Mesenchymal stem cell (in vitro differentiated cells and primary cell): ENCODE results near the gene CALML4.
"Not testable (repeated sequence)": the region's sequence is repeated elsewhere in the genome, so short reads cannot be mapped to it uniquely, and the experiment has no call there.

Experiments
- DNase-seq: peaks from one replicate; pipeline ENCODE4 v3.0.0-alpha.2; 2013
- H2AFZ ChIP-seq: one replicate; pipeline ENCODE4 v1.6.1; 2013; ENCODE audit warnings: low read depth, mild to moderate bottlenecking, control low read depth, inconsistent platforms, low read length, moderate library complexity
- H2AK5ac ChIP-seq: 2 replicates; pipeline ENCODE4 v1.6.1; 2013; ENCODE audit warnings: low read length, moderate library complexity, mild to moderate bottlenecking, inconsistent platforms; ENCODE audit not compliant: severe bottlenecking
- H2BK120ac ChIP-seq: one replicate; pipeline ENCODE4 v1.6.1; 2013; ENCODE audit warnings: low read depth, mild to moderate bottlenecking, inconsistent platforms, low read length, moderate library complexity
- H2BK12ac ChIP-seq, 2 experiments: one replicate each; pipeline ENCODE4 v1.6.1; 2013; ENCODE audit warnings: inconsistent platforms in 2 of 2, low read length in 2 of 2, mild to moderate bottlenecking in 2 of 2, moderate library complexity in 2 of 2, control low read depth in 1 of 2
- H2BK15ac ChIP-seq: one replicate; pipeline ENCODE4 v1.6.1; 2013; ENCODE audit warnings: mild to moderate bottlenecking, low read depth, inconsistent platforms; ENCODE audit not compliant: poor library complexity, severe bottlenecking
- H2BK5ac ChIP-seq: 2 replicates; pipeline ENCODE4 v1.6.1; 2013; ENCODE audit warnings: low read depth, mild to moderate bottlenecking, low read length, control low read depth, inconsistent platforms; ENCODE audit not compliant: poor library complexity, severe bottlenecking
- H3K14ac ChIP-seq, 2 experiments: one replicate each; pipeline ENCODE4 v1.6.1; 2013; ENCODE audit warnings: inconsistent platforms in 2 of 2, low read length in 2 of 2, control low read depth in 1 of 2, mild to moderate bottlenecking in 1 of 2, moderate library complexity in 1 of 2
- H3K18ac ChIP-seq, 2 experiments: one replicate each; pipeline ENCODE4 v1.6.1; 2013; ENCODE audit warnings: inconsistent platforms in 2 of 2, low read length in 2 of 2, control low read depth in 1 of 2, low read depth in 1 of 2, mild to moderate bottlenecking in 1 of 2
- H3K23ac ChIP-seq, 2 experiments: one replicate each; pipeline ENCODE4 v1.6.1; 2013; ENCODE audit warnings: inconsistent platforms in 2 of 2, low read length in 2 of 2, mild to moderate bottlenecking in 2 of 2, moderate library complexity in 2 of 2, control low read depth in 1 of 2
- H3K27ac ChIP-seq: 2 replicates; pipeline ENCODE4 v1.5.1; 2013; ENCODE audit warnings: mild to moderate bottlenecking, moderate library complexity, low read length, control low read depth, inconsistent platforms; ENCODE audit not compliant: poor library complexity, severe bottlenecking
- H3K27me3 ChIP-seq, 2 experiments: 2 replicates each; pipeline versions ENCODE4 v1.6.1 to v1.7.0; 2013; ENCODE audit warnings: low read length in 2 of 2, mild to moderate bottlenecking in 2 of 2, moderate library complexity in 2 of 2, control low read depth in 1 of 2, inconsistent platforms in 1 of 2; ENCODE audit not compliant: control insufficient read depth in 1 of 2, insufficient read depth in 1 of 2
- H3K36me3 ChIP-seq, 2 experiments: 2 replicates each; pipeline versions ENCODE4 v1.6.1 to v1.7.0; 2013; ENCODE audit warnings: low read length in 2 of 2, control low read depth in 1 of 2, inconsistent platforms in 1 of 2, low read depth in 1 of 2, mild to moderate bottlenecking in 1 of 2; ENCODE audit not compliant: insufficient read depth in 2 of 2, control insufficient read depth in 1 of 2
- H3K4ac ChIP-seq, 2 experiments: one replicate each; pipeline ENCODE4 v1.6.1; 2013; ENCODE audit warnings: inconsistent platforms in 2 of 2, low read length in 2 of 2, mild to moderate bottlenecking in 2 of 2, moderate library complexity in 2 of 2, control low read depth in 1 of 2, low read depth in 1 of 2
- H3K4me1 ChIP-seq: 2 replicates; pipeline ENCODE4 v1.6.1; 2013; ENCODE audit warnings: low read depth, low read length, control low read depth; ENCODE audit not compliant: control insufficient read depth, insufficient read depth
- H3K4me2 ChIP-seq: 2 replicates; pipeline ENCODE4 v1.6.1; 2013; ENCODE audit warnings: low read length, mild to moderate bottlenecking, inconsistent platforms; ENCODE audit not compliant: poor library complexity, severe bottlenecking
- H3K4me3 ChIP-seq, 2 experiments: 2 replicates each; pipeline versions ENCODE4 v1.5.1 to v1.7.0; 2013; ENCODE audit warnings: low read length in 2 of 2, mild to moderate bottlenecking in 2 of 2, control low read depth in 1 of 2, low read depth in 1 of 2; ENCODE audit not compliant: insufficient read depth in 1 of 2
- H3K79me1 ChIP-seq: replicated peaks from 2 replicates; pipeline ENCODE4 v1.6.1; 2013; ENCODE audit warnings: mild to moderate bottlenecking, control low read depth, low read length, inconsistent platforms; ENCODE audit not compliant: poor library complexity, severe bottlenecking
- H3K9ac ChIP-seq: 2 replicates; pipeline ENCODE4 v1.7.0; 2013; ENCODE audit warnings: mild to moderate bottlenecking, low read length, moderate library complexity
- H3K9me3 ChIP-seq: 2 replicates; pipeline ENCODE4 v1.7.0; 2013; ENCODE audit warnings: mild to moderate bottlenecking, low read length; ENCODE audit not compliant: control insufficient read depth
- H4K8ac ChIP-seq: one replicate; pipeline ENCODE4 v1.6.1; 2013; ENCODE audit warnings: inconsistent platforms, mild to moderate bottlenecking, low read length, moderate library complexity
- H4K91ac ChIP-seq: one replicate; pipeline ENCODE4 v1.6.1; 2013; ENCODE audit warnings: mild to moderate bottlenecking, low read length, inconsistent platforms
- WGBS: methylation state at CpG from one replicate; pipeline ENCODE4 v1.1.7; 2013; ENCODE audit warnings: mixed read lengths; 5-methylcytosine and 5-hydroxymethylcytosine counted together

Gene CALML4

DNA sequence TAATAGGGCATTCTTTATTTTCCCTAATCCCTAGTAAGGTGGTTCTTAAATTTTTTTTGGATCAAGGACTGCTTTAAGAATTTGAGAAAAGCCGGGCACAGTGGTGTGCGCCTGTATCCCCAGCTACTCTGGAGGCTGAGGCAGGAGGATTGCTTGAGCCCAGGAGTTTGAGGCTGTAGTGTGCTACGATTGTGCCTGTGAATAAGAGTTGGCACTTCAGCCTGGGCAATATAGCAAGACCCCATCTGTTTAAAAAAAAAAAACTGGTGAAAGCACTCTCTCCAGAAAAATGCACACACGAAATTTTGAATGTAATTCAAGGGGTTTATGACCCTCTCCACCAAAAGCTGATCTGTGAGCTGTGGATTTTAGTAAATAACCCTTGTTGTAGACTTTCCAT, 32.0 kb downstream of the CALML4 start:
- Histone ChIP-seq H3K4ac (no peak overlapping the region), H3K79me1 (peaks cover 15% of the 10 kb centered on the region), H2BK5ac (no peak overlapping the region), H2AK5ac (no peak overlapping the region), H3K27ac (no peak overlapping the region), H2BK120ac (no peak overlapping the region), H3K23ac (no peak overlapping the region), H4K91ac (no peak overlapping the region), H3K14ac (no peak overlapping the region), H3K36me3 (peaks cover 0 to 72% of the 10 kb centered on the region in 2 experiments), H2AFZ (no peak overlapping the region), H3K27me3 (no peaks in the 10 kb centered on the region), H2BK15ac (no peak overlapping the region), H4K8ac (no peak overlapping the region), H2BK12ac (no peak overlapping the region), H3K4me2 (no peak overlapping the region), H3K9me3 (no peaks in the 10 kb centered on the region), H3K4me3 (no peak overlapping the region), H3K9ac (no peak overlapping the region), H3K18ac (no peak overlapping the region), H3K4me1 (no peaks in the 10 kb centered on the region)
- no peak for DNase-seq
- WGBS, result 98% methylated on average over 3 of the region's 4 CpGs

DNA sequence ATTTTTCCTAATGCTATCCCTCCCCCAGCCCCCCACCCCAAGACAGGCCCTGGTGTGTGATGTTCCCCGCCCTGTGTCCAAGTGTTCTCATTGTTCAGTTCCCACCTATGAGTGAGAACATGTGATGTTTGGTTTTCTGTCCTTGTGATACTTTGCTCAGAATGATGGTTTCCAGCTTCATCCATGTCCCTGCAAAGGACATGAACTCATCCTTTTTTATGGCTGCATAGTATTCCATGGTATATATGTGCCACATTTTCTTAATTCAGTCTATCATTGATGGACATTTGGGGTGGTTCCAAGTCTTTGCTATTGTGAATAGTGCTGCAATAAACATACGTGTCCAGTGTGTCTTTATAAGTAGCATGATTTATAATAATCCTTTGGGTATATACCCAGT, 33.1 kb downstream of the CALML4 start:
- Histone ChIP-seq H3K36me3 (peaks cover 0 to 62% of the 10 kb centered on the region in 2 experiments), H3K79me1 (peaks cover 15% of the 10 kb centered on the region)
- H4K91ac ChIP-seq, H3K9ac ChIP-seq, H3K18ac ChIP-seq, H2BK120ac ChIP-seq, H3K4me1 ChIP-seq, H2AK5ac ChIP-seq, H3K27ac ChIP-seq, H2BK5ac ChIP-seq, H3K23ac ChIP-seq, H2BK12ac ChIP-seq, H3K9me3 ChIP-seq, H3K4me2 ChIP-seq, H3K14ac ChIP-seq, H2AFZ ChIP-seq, H2BK15ac ChIP-seq, H4K8ac ChIP-seq, DNase-seq, H3K4me3 ChIP-seq, H3K27me3 ChIP-seq, H3K4ac ChIP-seq: not testable (repeated sequence)
- 25% methylated on average over 1 of the region's 2 CpGs for whole genome bisulfite sequencing

DNA sequence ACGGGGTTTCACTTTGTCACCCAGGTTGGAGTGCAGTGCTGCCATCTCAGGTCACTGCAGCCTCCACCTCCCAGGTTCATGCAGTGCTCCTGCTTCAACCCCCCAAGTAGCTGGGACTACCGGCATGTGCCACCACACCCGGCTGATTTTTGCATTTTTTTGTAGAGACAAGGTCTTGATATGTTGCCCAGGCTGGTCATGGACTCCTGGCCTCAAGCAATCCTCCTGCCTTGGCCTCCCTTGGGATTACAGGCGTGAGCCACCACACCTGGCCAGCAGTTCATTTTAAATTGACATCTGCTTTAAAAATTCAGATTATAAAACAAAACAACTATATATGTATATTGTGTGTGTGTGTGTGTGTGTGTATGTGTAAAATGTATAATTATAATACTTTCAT, 38.3 kb downstream of the CALML4 start:
- Histone ChIP-seq H3K23ac (no peak overlapping the region), H3K27ac (no peak overlapping the region), H3K14ac (no peak overlapping the region), H3K4me2 (no peak overlapping the region), H3K4me3 (no peak overlapping the region), H3K79me1 (peaks cover 16% of the 10 kb centered on the region), H2BK15ac (no peak overlapping the region), H4K91ac (no peak overlapping the region), H3K9me3 (no peaks in the 10 kb centered on the region), H3K4ac (no peak overlapping the region), H2BK12ac (no peak overlapping the region), H2AFZ (no peak overlapping the region), H3K36me3 (peaks cover 7 to 57% of the 10 kb centered on the region in 2 experiments), H2BK5ac (no peak overlapping the region), H2AK5ac (no peak overlapping the region), H3K18ac (no peak overlapping the region), H3K27me3 (no peaks in the 10 kb centered on the region), H4K8ac (no peak overlapping the region), H3K9ac (no peak overlapping the region), H2BK120ac (no peak overlapping the region), H3K4me1 (no peaks in the 10 kb centered on the region)
- no peak for DNase-seq
- WGBS, result 87% methylated on average over 4 of the region's 4 CpGs

DNA sequence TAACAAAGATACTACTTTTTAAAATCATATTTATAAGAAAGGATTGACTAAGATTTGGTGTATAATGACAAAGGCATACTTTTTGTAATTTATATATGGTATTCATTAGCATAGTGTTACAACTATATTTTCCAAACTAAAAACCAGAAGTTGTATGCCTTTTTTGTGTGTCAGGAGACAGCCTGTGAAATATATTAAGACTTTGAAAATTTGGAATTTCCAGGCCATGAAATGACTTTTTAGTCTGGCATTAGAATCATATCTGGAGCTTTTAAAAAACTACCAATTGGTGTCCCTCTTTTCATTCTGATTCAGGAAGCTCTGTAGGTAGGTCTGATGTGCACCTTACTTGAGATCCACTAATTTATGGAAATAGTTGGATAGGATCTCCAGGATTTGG, 41.9 kb downstream of the CALML4 start:
- Histone ChIP-seq H3K9ac (no peak overlapping the region), H2BK5ac (no peak overlapping the region), H2BK120ac (no peak overlapping the region), H3K4me3 (no peak overlapping the region), H2AFZ (no peak overlapping the region), H3K4me2 (no peak overlapping the region), H3K23ac (no peak overlapping the region), H3K18ac (no peak overlapping the region), H4K8ac (no peak overlapping the region), H3K9me3 (no peaks in the 10 kb centered on the region), H2AK5ac (no peak overlapping the region), H3K36me3 (peaks cover 10 to 61% of the 10 kb centered on the region in 2 experiments), H3K4ac (no peak overlapping the region), H3K27ac (no peak overlapping the region), H2BK12ac (no peak overlapping the region), H3K4me1 (no peaks in the 10 kb centered on the region), H3K27me3 (no peaks in the 10 kb centered on the region), H4K91ac (no peak overlapping the region), H2BK15ac (no peak overlapping the region), H3K14ac (no peak overlapping the region), H3K79me1 (peaks cover 16% of the 10 kb centered on the region)
- DNase-seq, result no peak
